ENCODE measurements around the gene ST6GALNAC3.

DNA sequence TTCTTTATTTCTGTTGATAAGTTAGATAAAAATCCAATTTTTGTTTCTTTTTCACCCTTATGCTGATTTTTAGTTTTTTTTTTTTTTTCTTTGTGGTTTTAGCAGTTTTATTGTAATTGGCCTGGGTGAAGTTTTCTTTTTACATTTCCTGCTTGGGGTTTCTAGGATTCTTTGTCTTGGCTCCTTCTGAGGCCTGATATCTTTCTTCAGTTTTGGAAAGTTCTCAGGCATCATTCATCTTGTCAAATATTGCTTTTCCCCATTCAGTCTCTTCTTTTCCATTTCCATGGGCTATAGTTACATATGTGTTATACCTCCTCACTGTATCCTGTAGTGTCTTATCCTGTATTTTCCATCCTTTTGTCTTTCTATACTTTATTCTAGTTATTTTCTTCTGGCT is 28.5 kb downstream of the ST6GALNAC3 start:
- TF ChIP-seq, protein P1, sequence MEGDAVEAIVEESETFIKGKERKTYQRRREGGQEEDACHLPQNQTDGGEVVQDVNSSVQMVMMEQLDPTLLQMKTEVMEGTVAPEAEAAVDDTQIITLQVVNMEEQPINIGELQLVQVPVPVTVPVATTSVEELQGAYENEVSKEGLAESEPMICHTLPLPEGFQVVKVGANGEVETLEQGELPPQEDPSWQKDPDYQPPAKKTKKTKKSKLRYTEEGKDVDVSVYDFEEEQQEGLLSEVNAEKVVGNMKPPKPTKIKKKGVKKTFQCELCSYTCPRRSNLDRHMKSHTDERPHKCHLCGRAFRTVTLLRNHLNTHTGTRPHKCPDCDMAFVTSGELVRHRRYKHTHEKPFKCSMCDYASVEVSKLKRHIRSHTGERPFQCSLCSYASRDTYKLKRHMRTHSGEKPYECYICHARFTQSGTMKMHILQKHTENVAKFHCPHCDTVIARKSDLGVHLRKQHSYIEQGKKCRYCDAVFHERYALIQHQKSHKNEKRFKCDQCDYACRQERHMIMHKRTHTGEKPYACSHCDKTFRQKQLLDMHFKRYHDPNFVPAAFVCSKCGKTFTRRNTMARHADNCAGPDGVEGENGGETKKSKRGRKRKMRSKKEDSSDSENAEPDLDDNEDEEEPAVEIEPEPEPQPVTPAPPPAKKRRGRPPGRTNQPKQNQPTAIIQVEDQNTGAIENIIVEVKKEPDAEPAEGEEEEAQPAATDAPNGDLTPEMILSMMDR (IDR thresholded peaks at IDR 0.05; ENCODE audit: low read depth, low read length, poor library complexity, severe bottlenecking): no peak
- no peak for TF ChIP-seq EZH2phosphoT487 (IDR thresholded peaks at IDR 0.05; ENCODE audit: borderline replicate concordance, low read length)
